GM19193 (cell line): Measurements from ENCODE around the gene MUC2.

Source experiments
- POLR2A ChIP-seq: IDR thresholded peaks from 4 replicates; pipeline ENCODE4 v1.6.1; 2011; ENCODE audit not compliant: insufficient read depth, insufficient read length; ENCODE audit errors: extremely low read depth

MUC2 gene

DNA sequence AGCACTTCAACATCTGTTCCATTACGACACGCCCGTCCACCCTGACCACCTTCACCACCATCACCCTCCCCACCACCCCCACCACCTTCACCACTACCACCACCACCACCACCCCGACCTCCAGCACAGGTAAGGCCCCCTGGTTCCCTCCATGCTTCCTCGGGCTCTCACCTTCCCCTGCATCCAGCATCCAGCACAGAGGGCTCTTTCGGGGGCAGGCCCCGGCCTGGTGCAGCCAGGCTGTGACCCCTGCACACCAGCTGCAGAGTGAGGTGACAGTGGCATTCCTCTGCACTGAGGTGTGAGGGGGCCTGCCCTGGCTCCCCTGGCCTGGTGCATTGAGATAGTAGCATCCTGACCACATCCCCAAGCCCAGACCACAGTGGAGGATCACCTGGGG, 18.2 kb downstream of the MUC2 start:
- TF ChIP-seq POLR2A, result no peak

DNA sequence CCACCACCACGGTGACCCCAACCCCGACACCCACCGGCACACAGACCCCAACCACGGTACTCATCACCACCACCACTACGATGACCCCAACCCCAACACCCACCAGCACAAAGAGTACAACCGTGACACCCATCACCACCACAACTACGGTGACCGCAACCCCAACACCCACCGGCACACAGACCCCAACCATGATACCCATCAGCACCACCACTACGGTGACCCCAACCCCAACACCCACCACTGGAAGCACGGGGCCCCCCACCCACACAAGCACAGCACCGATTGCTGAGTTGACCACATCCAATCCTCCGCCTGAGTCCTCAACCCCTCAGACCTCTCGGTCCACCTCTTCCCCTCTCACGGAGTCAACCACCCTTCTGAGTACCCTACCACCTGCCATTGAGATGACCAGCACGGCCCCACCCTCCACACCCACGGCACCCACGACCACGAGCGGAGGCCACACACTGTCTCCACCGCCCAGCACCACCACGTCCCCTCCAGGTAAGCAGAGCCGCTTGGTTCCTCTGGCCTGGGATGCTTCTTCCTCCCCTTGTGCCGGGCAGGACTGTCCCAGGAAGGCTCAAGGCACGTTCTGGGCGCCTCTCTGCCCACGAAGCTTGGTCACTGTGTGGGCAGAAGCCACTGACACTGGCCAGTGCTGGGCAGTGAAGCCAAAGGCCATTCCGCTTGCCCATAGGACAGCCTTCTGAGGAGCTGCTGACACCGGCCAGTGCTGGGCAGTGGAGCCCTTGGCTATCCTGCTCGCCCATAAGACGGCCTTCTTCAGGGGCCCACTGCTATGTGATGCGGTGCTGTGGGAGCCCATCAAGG, 25.1 kb downstream of the MUC2 start:
- no peak for TF ChIP-seq POLR2A

DNA sequence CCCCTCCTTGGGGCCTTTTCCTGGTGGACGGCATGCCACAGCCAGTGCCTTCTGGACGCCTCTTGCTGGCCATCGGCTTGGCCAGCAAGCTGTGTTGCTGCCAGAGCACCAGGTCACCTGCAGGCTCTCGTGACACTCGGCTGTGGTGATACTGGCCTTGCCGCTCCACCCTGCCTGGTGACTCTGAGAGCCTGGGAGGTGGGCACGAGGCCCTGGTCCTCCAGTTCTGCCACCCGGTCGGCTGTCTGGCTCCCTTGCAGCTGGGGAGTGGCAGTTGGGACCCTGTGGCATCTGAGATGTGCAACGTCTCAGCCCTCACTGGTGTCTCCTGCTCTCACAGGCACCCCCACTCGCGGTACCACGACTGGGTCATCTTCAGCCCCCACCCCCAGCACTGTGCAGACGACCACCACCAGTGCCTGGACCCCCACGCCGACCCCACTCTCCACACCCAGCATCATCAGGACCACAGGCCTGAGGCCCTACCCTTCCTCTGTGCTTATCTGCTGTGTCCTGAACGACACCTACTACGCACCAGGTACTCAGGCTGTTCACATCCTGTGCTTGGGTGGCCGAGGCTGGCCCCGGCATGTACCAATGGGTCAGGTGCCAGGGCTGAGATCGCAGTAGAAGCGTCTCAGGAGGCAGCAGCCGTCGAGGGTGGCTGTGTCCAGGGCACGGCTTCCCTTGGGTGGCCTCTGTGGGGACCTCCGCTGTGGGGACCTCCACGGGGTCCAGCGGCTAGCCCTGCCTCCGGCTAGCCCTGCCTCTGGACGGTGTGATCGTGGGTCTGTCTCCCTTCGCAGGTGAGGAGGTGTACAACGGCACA, 26.0 kb downstream of the MUC2 start:
- TF ChIP-seq POLR2A, result no peak

DNA sequence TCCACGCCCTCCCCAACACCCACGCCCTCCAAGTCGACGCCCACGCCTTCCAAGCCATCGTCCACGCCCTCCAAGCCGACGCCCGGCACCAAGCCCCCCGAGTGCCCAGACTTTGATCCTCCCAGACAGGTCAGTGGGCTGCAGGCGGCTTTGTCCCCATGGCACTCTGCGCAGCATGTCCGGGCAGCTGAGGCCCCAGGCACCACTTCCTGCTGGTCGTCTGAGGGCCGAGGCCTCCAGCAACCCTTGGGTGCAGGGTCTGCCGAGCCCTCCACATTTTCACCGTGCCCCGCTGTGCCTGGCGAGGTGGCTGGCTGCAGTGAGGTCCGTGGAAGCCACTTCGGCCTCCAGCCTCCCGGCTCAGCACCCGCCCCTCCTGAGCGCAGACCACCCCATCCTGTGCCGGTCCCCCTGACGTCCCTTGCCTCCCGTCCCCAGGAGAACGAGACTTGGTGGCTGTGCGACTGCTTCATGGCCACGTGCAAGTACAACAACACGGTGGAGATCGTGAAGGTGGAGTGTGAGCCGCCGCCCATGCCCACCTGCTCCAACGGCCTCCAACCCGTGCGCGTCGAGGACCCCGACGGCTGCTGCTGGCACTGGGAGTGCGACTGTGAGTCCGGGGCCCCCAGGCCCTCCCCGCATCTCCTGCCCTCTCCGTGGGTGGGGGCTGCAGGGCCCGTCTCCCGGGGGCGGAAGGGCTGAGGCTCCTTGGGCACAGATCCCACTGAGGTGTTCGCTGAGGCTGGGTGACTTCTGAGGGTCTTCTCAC, 26.8 kb downstream of the MUC2 start:
- no peak for TF ChIP-seq POLR2A

DNA sequence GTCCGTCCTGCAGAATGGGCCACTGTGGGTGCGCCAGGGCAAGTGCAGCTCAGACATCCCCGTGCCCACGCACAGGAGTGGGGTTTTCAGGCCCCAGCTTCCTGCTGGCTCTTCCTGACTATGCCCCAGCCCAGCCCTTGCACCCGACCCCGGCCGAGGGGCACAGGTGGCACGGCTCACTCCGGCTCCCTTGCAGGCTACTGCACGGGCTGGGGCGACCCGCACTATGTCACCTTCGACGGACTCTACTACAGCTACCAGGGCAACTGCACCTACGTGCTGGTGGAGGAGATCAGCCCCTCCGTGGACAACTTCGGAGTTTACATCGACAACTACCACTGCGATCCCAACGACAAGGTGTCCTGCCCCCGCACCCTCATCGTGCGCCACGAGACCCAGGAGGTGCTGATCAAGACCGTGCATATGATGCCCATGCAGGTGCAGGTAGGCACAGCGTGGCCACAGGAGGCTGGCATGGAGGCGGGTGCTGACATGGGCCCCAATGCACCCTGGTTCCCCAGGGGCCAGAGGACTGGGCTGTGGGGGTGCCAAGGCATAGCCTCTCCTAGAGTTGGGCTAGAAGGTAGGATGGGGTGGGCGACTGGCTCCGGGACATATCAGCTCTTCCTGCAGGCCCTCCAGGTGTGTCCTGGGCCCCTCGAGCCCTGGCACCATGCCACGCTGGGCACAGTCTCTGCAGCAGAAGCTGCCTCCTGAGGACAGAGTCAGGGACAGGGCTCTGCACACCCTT, 27.7 kb downstream of the MUC2 start:
- no peak for TF ChIP-seq POLR2A

DNA sequence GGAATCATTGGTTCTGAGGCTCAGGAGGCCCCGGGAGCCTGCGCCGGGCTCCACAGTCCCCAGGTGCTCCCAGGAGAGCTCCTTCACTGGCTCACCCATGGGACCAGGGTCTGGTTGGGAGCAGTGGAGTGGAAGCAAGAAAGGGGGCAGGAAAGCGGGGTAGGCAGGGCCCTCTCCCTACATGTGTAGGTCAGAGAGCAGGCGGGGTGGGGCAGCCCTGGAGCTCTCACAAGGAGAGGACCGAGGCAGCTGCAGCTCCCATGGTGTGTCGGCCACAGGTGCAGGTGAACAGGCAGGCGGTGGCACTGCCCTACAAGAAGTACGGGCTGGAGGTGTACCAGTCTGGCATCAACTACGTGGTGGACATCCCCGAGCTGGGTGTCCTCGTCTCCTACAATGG, 28.3 kb downstream of the MUC2 start:
- TF ChIP-seq POLR2A, result no peak

DNA sequence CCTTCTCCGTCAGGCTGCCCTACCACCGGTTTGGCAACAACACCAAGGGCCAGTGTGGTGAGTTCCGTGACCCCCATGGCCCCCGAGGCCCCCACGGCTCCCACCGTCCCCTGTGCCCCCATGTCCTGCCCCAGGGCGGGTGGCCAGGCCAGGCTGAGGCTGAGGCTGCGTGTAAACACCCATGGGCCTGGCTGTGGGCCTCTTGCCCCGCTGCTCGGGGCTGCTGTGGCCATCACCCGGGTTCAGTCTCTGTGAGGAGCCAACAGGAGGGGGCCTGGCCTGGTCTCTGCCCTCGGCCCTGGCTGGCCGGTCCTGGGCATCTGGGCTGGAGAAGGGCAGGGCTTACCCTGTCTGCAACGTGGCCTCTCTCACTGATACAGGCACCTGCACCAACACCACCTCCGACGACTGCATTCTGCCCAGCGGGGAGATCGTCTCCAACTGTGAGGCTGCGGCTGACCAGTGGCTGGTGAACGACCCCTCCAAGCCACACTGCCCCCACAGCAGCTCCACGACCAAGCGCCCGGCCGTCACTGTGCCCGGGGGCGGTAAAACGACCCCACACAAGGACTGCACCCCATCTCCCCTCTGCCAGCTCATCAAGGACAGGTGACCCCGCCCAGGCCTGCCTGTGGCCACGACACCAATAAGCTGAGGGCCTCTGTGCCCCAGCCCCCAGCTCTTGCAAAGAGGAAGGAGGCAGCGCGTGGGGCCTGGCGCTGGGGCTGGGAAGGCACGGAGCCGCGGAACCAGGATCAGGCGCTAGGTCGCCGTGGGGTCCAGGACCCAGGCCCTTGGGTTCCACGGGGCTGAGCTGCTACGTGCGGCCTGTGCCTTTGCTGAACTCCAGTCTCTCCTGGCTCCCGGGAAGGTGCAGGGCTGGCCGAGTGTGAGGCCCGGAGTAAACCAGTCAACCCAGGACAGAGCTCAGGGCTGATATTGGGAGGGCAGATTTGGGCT, 29.0 kb downstream of the MUC2 start:
- TF ChIP-seq POLR2A, result no peak

DNA sequence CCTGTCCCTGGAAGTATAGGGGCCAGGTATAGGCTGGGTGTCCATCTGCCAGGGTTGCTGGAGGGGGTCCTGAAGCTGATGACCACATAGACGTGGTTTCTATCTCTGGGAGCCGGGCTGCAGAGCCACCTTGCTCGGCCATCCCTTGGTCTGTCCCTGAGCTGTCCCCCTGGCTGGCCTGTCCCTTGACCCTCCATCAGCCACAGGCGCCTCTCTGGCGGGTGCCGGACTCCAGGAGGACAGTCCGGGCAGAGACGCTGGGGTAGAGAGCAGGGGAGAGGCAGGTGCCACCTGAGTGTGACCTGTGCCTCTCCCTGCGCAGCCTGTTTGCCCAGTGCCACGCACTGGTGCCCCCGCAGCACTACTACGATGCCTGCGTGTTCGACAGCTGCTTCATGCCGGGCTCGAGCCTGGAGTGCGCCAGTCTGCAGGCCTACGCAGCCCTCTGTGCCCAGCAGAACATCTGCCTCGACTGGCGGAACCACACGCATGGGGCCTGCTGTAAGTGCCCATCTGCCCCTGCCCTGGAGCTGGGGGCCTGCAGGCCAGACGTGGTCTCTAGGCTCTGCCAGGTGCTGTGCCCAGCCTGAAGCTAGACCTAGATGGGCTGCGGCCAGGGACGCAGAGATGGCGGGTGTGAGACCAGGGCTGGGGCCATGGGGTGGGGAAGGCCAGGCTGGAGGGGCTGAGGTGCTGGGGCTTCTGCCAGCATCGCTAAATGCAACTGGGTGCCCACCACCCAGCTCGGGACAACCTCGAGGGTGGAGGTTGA, 29.9 kb downstream of the MUC2 start:
- TF ChIP-seq POLR2A, result no peak

DNA sequence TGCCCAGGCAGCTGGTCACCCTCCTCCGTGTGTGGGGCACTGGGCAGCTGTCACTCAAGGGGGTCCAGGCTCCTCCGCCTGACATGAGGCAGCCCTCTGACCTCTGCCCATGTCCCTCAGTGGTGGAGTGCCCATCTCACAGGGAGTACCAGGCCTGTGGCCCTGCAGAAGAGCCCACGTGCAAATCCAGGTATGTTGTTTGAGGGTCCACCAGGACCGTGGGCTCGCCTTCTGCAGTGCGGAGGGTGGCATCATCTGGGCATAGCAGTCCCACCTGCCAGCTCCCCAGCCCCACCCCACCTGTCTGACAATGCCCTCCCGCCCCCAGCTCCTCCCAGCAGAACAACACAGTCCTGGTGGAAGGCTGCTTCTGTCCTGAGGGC, 30.5 kb downstream of the MUC2 start:
- TF ChIP-seq POLR2A, result no peak

DNA sequence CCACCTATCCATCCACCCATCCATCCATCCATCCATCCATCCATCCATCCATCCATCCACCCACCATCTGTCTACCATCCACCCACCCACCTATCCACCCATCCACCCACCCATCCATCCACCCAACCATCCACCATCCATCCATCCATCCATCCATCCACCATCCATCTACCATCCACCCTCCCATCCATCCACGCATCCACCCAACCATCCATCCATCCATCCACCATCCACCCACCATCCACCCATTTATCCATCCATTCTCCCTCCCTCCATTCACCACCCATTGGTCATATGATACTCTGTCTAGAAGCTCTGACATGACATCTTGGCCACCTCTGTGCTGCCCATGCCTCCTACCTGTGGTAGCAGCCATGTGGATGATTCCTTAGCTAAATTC, 31.7 kb downstream of the MUC2 start:
- TF ChIP-seq POLR2A, result no peak

DNA sequence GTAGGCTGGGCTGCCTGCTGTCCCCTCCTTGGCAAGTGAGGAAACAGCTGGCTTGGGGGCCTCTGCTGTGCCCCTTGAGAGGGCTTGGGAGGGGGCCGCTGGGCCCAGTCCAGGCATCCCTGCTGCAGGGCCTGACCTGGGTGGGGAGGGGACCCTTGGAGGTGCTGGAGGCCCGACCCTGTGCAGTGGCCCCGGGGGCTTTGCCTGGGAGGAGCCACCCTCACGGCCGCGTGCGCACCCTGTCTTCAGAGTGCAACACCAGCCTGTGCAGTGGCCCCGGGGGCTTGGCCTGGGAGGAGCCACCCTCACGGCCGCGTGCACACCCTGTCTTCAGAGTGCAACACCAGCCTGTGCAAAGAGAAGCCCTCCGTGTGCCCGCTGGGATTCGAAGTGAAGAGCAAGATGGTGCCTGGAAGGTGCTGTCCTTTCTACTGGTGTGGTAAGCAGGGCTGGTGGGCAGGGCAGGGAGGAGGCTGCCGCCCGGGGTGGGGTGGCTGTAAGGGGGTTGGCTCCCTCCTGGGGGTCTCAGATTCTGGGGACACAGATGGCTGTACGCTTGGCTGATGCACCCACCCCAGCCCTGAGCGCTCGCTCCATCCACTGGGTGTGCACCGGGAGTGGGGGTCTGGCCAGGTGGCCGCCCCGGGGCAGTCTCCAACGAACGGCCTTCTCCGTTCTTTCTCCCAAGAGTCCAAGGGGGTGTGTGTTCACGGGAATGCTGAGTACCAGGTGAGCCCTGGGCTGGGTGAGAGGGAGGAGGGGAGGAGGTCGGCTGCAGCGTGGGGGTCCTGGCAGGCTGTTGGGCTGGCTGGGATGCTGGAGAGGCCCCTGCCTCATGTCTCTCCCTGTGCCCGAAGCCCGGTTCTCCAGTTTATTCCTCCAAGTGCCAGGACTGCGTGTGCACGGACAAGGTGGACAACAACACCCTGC, 32.9 kb downstream of the MUC2 start:
- TF ChIP-seq POLR2A, result no peak
